Omental fat pad (tissue), 4 donors: ENCODE results near the gene HSPB8. TPM values are rescaled to one million over a fixed set of nuclear protein-coding genes. Genes with fewer than 3 reads are reported as not detected.

Experiments
- ATAC-seq: fragments of 150-250 bp; one replicate; pipeline ENCODE4 v1.9.1; 2016; ENCODE audit warnings: mild to moderate bottlenecking, moderate library complexity; ENCODE audit not compliant: low FRiP score
- DNase-seq: peaks from one replicate; pipeline ENCODE4 v3.0.0-alpha.2; 2019; ENCODE audit warnings: low spot score
- CTCF ChIP-seq, 3 donors: fragments of 450-650 bp; IDR thresholded peaks; one replicate each; pipeline ENCODE4 v1.5.1; 2016 to 2017; ENCODE audit warnings: antibody characterized with exemption in 3 of 3, mild to moderate bottlenecking in 3 of 3, moderate library complexity in 2 of 3
- total RNA-seq, 4 donors: library from RNA; depleted of rRNA; stranded (reverse); fragments of >200 nt; gene quantifications; one replicate each; pipeline ENCODE4 v1.1.0, GENCODE V29; 2016

The HSPB8 gene
- total RNA-seq, 4 donors from 2014 or later, result 32.7 to 136 (median 72.3) TPM

DNA sequence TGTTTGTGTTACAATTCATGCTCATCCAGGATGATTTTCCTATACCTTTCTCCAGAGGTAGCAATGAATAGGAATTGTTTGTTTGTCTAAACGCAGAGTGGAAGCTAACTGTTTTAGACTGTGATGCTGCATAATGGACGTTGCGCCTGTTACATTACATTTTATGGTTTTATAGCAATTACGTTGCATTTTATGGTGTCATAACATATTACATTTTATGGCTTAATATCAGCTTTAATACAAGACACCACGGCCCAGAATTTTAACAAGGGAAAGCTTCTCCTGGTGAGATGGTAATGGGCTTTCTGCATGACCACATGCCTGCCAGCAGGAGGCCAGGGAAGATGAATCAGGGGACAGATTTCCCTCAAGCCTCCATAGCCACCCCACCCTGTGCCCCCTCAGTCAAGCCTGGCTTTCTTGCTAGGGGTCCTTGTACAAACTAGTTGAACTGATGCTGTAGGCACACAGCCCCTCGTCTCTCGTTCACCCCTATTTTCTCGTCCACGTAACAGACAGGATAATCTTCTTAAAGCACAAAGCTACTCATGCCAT is 56.5 kb downstream of the HSPB8 start:
- DNase-seq, result no peak
- ATAC-seq, result no peak
- TF ChIP-seq CTCF (IDR thresholded peaks at IDR 0.05), result no peak

DNA sequence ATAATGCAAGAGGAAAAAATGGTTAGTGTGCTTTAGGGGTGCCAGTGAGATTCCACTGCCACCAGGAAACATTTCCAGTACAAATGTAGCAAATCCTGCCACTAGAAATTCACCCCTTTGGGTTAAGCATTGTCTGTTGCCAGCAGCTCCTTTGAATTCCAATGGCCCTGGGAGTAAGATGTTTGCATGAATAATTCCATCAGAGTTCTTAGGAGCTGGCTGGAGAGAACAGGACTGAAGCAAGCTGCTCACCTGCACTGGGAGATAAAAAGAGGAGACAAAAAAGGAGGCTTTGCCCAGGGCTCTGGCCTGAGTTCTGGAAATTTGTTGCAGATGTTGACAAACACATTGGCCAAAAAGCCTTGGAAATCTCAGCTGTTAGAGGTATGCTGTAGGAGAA is 57.6 kb downstream of the HSPB8 start:
- ATAC-seq, result no peak
- DNase-seq, result no peak
- TF ChIP-seq CTCF (IDR thresholded peaks at IDR 0.05), result no peak

- no peak for DNase-seq
- ATAC-seq, result no peak
These were observed 60.3 kb downstream of the HSPB8 start for GRCh38 chr12:119239040-119239439.

GRCh38 chr12:119241049-119241448 is 62.3 kb downstream of the HSPB8 start:
- DNase-seq (no peak), ATAC-seq (no peak)
- no peak for TF ChIP-seq CTCF (IDR thresholded peaks at IDR 0.05)

More at GRCh38 chr12:119239040-119239439, 60.3 kb downstream of the HSPB8 start:
- TF ChIP-seq CTCF (IDR thresholded peaks at IDR 0.05), result no peak

DNA sequence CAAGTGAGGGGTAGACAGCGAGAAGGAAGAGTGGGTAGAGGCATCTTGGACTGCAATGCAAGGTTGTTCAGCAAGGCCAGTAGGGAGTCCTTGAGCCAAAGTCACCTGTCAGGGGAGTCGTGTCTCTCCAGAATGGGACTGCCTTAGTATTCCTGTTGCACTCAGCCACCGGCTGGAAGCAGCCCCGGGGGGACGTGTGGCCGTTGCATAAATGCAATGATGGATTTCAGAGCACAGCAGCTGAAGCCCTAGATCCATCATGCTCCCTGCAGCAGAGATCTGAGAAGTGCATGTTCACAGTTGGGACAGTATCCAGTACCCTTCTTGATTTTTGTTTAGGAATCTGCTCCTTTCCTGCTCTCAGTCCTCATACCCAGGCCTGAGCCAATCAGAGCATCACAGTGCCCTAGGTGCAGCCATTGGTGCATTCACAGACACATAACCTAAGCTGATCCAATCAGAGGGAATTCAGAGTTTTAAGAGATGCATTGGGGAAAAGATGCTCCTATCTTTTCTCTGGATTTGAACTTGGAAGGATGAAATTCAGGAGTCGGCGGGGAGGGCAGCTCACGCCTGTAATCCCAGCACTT is 62.9 kb downstream of the HSPB8 start:
- no peak for DNase-seq
- TF ChIP-seq CTCF (IDR thresholded peaks at IDR 0.05), result no peak
- ATAC-seq, result no peak

Other genes starting within 250 kb of the HSPB8 start
- not detected for gene SRRM4, start 197.4 kb upstream of the HSPB8 start, total RNA-seq
- not detected for gene CCDC60, start 155.8 kb downstream of the HSPB8 start, total RNA-seq